GM21528 (cell line): Measurements from ENCODE around the gene GALNTL6.
"Not testable (repeated sequence)": the region's sequence is repeated elsewhere in the genome, so short reads cannot be mapped to it uniquely, and the experiment has no call there.

ENCODE experiments used
- ATAC-seq: cut with Tn5 transposase; IDR thresholded peaks from one replicate; pipeline ENCODE4 v1.9.1; 2021; ENCODE audit warnings: mild to moderate bottlenecking, moderate library complexity; ENCODE audit not compliant: unreplicated experiment, low FRiP score

Gene GALNTL6

GRCh38 chr4:172836661-172837060 lies 1023.5 kb downstream of the GALNTL6 start:
- ATAC-seq, result no peak

GRCh38 chr4:172838111-172838510 lies 1024.9 kb downstream of the GALNTL6 start:
- ATAC-seq, result no peak

- no peak for ATAC-seq
Observed at GRCh38 chr4:172838943-172839342, 1025.7 kb downstream of the GALNTL6 start.

- ATAC-seq, result no peak
Observed at GRCh38 chr4:172842779-172843178, 1029.6 kb downstream of the GALNTL6 start.

GRCh38 chr4:172843192-172843591 lies 1030.0 kb downstream of the GALNTL6 start:
- no peak for ATAC-seq

- ATAC-seq, result no peak
Observed at GRCh38 chr4:172844556-172844955, 1031.4 kb downstream of the GALNTL6 start.

GRCh38 chr4:172845281-172845680 lies 1032.1 kb downstream of the GALNTL6 start:
- ATAC-seq, result no peak

GRCh38 chr4:172850838-172851237 lies 1037.6 kb downstream of the GALNTL6 start:
- ATAC-seq, result no peak

GRCh38 chr4:172851534-172851933 lies 1038.3 kb downstream of the GALNTL6 start:
- ATAC-seq, result no peak

GRCh38 chr4:172857026-172857425 lies 1043.8 kb downstream of the GALNTL6 start:
- no peak for ATAC-seq

GRCh38 chr4:172858731-172859230 lies 1045.6 kb downstream of the GALNTL6 start:
- ATAC-seq, result no peak

GRCh38 chr4:172865103-172865502 lies 1051.9 kb downstream of the GALNTL6 start:
- no peak for ATAC-seq

- ATAC-seq, result no peak
Observed at GRCh38 chr4:172865531-172866127, 1052.4 kb downstream of the GALNTL6 start.

GRCh38 chr4:172866421-172866820 lies 1053.2 kb downstream of the GALNTL6 start:
- ATAC-seq, result no peak

- no peak for ATAC-seq
Observed at GRCh38 chr4:172867835-172868234, 1054.6 kb downstream of the GALNTL6 start.

GRCh38 chr4:172868271-172868670 lies 1055.1 kb downstream of the GALNTL6 start:
- ATAC-seq, result no peak

GRCh38 chr4:172869621-172870268 lies 1056.5 kb downstream of the GALNTL6 start:
- no peak for ATAC-seq

- ATAC-seq, result no peak
Observed at GRCh38 chr4:172871381-172871780, 1058.2 kb downstream of the GALNTL6 start.

- no peak for ATAC-seq
Observed at GRCh38 chr4:172874944-172875343, 1061.7 kb downstream of the GALNTL6 start.

- ATAC-seq, result no peak
Observed at GRCh38 chr4:172876394-172876793, 1063.2 kb downstream of the GALNTL6 start.

- ATAC-seq, result no peak
Observed at GRCh38 chr4:172881645-172882044, 1068.4 kb downstream of the GALNTL6 start.

- ATAC-seq, result not testable (repeated sequence)
Observed at GRCh38 chr4:172887358-172887757, 1074.2 kb downstream of the GALNTL6 start.
